ENCODE measurements around the gene MEPCE.
"Not testable (repeated sequence)": the region's sequence is repeated elsewhere in the genome, so short reads cannot be mapped to it uniquely, and the experiment has no call there.

MEPCE gene

GRCh38 chr7:100434297-100435144 is 4.9 kb downstream of the MEPCE start:
- no peak for DNase-seq

- DNase-seq: peak in 1 of 2 experiments; percentile 35
Measured at GRCh38 chr7:100435401-100436304, 6.0 kb downstream of the MEPCE start.

GRCh38 chr7:100437150-100438100 is 7.8 kb downstream of the MEPCE start:
- no peak for DNase-seq

GRCh38 chr7:100438172-100438571 is 8.5 kb downstream of the MEPCE start:
- DNase-seq: no peak

GRCh38 chr7:100438731-100439130 is 9.1 kb downstream of the MEPCE start:
- DNase-seq: not testable (repeated sequence)

- not testable (repeated sequence) for DNase-seq
Measured at GRCh38 chr7:100439244-100439643, 9.6 kb downstream of the MEPCE start.

GRCh38 chr7:100441641-100442535 is 12.3 kb downstream of the MEPCE start:
- DNase-seq: no peak

- DNase-seq: no peak
Measured at GRCh38 chr7:100443096-100443840, 13.6 kb downstream of the MEPCE start.

GRCh38 chr7:100444311-100445278 is 15.0 kb downstream of the MEPCE start:
- peak in 1 of 2 experiments; percentile 53 for DNase-seq

GRCh38 chr7:100446040-100446439 is 16.4 kb downstream of the MEPCE start:
- DNase-seq: no peak

GRCh38 chr7:100447363-100447762 is 17.7 kb downstream of the MEPCE start:
- not testable (repeated sequence) for DNase-seq

GRCh38 chr7:100449190-100449795 is 19.7 kb downstream of the MEPCE start:
- no peak for DNase-seq

- no peak for DNase-seq
Measured at GRCh38 chr7:100452513-100452912, 22.9 kb downstream of the MEPCE start.

- DNase-seq: not testable (repeated sequence)
Measured at GRCh38 chr7:100453854-100454253, 24.2 kb downstream of the MEPCE start.

- no peak for DNase-seq
Measured at GRCh38 chr7:100455206-100455605, 25.6 kb downstream of the MEPCE start.

GRCh38 chr7:100456562-100456961 is 26.9 kb downstream of the MEPCE start:
- DNase-seq: no peak

GRCh38 chr7:100457033-100457432 is 27.4 kb downstream of the MEPCE start:
- DNase-seq: no peak

- DNase-seq: no peak
Measured at GRCh38 chr7:100464210-100464660, 34.6 kb downstream of the MEPCE start, which contains the start of gene SPACDR. Gene SPACDR (minus strand): TSS chr7:100464260. CDS start chr7:100464025, 235 bp downstream.

- DNase-seq: no peak
Measured at GRCh38 chr7:100464791-100465190, 35.2 kb downstream of the MEPCE start.
